SH-SY5Y (cell line): Measurements from ENCODE around the gene TRAPPC2L.

Experiments
- GATA2 ChIP-seq: IDR thresholded peaks from 2 replicates; pipeline ENCODE4 v1.6.1; 2011; ENCODE audit warnings: mild to moderate bottlenecking, low read depth, low read length
- GATA3 ChIP-seq: IDR thresholded peaks from 2 replicates; pipeline ENCODE4 v1.6.1; 2011; ENCODE audit warnings: low read depth, mild to moderate bottlenecking, low read length, moderate library complexity

TRAPPC2L gene

DNA sequence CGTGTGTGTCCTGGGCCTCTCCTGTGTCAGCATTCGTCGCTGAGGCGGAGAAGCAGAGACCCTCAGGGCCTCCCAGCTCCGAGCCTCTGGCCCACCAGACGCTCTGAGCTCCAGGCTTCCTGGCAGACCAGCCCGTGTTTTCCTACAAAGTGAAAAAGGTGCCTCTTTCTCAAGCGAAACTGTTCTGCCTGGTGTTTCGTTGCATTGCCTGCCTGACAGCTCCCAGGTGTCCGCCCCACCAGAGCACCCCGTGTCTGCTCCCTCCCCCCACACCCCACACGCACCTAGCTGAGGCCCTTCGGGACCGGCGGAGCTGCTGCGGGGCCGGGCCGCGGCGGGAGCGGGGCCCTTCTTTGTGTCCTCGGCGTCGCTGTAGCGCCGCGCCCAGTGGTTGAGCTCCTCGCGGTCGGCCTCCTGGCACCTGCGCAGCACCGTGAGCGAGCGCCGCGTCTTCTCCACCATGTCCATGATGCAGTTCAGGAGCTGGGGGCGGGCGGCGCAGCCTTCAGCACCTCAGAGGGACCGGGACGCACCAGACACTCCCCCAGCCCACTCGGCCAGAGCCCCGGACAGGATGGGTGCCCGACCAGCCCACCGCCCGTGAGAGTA is 24.2 kb downstream of the TRAPPC2L start:
- no peak for TF ChIP-seq GATA2
- TF ChIP-seq GATA3: no peak

DNA sequence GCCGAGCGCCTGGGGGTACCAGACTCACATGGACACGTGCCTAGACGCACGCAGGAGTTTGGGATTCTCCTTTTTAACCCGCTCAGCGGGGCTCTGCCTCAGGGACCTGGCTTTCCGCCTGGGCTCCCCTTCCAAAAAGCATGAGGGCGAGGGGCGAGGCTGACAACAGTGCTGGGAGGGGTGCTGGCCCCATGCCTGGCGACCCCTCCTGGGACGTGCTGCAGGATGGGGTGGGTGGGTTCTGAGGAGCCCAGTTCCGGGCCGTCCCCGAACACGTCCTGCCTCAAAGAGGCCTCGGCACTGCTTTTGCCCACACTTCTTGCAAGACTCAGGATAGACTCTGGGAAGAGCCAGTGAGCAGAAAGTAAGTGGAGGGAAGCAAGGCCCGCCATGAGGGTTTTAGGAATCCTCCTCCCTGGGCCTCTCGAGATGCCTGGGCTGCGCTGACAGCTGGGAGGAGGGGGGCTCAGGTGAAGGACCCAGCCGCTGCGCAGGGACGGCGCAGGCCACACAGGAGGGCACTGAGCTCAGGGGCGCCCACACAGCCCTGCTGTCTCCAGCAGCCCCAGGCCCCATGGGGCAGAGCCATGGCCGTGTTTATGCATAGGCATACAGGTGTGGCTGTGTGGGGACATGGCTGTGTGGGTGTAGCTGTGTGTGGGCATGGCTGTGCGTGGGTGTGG is 24.9 kb downstream of the TRAPPC2L start:
- TF ChIP-seq GATA3 (no peak), GATA2 (no peak)

DNA sequence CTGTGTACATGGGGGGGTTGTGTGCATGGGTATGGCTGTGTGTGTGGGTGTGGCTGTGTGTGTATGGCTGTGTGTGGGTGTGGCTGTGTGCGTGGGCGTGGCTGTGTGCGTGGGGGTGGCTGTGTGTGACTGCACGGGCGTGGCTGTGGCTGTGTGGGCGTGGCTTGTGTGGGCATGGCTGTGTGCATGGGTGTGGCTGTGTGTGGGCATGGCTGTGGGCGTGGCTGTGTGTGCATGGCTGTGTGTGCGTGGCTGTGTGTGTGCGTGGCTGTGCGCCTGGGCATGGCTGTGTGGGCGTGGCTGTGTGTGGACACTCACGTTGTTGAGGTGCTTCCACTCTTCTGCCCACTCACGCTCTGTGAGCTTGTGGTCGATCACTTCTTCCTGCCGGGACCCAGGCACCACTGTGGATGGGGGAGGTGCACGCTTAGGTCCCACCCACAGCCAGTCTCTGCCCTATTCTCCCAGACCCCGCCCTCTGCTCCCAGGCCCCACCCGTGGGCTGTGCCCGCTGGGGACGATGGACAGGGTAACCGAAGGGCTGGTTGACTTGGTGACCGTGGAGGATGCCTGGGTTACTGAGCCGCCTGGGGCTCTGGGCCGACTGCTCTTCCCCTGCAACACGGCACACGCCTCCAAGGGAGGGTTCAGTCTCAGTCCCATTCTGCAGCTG is 25.6 kb downstream of the TRAPPC2L start:
- no peak for TF ChIP-seq GATA2
- no peak for TF ChIP-seq GATA3

DNA sequence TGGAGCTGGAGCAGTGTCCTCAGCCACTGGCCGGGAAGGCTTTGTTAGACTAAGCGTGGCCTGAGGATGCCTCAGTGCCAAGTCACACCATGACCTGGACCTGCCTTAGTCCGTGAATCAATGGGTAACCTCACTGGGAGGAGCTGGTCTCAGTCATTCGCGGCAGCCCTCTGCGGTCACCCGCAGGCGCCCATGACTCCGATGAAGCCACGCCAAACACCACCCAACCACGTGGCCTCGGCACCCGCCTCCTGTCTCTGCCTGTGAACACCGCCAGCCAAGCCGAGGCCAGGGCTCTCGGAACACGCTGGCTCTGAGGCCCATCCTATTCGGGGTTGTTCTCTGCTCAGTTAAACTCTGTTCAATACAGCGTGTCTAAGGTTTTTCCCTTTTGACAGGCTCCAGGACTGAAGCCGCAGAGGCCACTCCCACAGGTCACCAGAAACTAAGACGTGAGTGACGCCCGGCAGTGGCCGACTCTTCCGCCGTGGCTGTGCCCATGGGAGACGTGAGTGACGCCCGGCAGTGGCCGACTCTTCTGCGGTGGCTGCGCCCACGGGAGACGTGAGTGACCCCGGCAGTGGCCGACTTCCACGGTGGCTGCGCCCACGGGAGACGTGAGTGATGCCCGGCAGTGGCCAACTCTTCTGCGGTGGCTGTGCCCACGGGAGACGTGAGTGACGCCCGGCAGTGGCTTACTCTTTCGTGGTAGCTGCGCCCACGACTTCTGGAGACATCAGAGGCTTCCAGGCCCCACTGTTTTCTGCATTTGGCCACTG is 26.4 kb downstream of the TRAPPC2L start:
- TF ChIP-seq GATA2 (no peak), GATA3 (no peak)

DNA sequence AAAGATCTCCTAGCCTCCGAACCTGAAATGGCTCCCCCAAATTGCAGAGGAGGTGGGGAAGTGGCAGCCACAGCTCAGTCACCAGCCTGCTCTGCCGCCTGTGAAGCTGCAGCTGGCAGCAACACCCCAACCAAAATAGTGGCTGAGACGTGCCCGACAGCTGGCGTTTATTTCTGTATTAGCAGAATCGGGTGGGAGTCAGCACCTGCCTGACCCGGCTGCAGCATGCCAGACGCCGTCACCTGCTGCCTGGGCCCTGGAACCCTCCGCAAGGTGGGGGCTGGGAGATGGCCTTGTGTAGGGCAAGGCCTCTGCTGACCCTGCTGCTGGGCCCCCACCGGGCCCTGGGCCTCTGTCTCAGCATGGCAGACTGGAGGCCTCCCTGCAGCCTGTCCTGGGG is 27.0 kb downstream of the TRAPPC2L start:
- TF ChIP-seq GATA2 (no peak), GATA3 (no peak)

DNA sequence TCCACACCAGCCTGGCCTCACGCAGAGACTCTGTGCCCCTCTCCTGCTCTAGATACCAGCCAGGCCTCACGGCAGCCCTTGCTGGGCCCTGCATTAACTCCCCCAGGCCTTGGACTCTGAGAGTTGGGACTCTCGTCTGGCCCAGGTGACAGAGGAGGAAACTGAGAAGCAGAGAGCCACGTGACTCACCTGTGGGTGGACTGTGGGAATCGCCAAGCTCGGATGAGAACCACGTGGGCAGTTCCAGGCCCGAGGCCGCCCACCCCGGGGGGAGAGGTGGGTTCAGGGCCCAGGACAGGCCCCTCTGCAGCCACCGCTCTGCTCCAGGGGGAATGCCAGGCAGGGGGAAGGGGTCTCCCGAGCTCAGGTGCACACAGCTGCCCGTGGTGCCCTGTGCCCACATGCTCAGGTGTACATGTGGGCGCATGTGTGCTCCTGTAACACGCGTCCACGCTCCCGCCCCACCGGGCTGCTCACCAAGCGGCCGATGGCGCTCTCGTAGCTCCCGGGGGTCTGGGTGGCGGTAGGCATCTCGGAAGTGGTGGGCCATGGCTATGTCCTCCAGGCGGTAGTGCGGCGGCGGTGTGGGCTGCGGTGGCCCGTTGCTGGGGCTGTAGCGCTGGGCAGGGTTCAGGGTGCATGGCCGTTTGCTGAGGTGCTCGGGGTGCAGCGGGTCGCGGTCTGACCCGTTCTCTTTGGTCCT is 27.8 kb downstream of the TRAPPC2L start:
- no peak for TF ChIP-seq GATA3
- TF ChIP-seq GATA2: no peak

DNA sequence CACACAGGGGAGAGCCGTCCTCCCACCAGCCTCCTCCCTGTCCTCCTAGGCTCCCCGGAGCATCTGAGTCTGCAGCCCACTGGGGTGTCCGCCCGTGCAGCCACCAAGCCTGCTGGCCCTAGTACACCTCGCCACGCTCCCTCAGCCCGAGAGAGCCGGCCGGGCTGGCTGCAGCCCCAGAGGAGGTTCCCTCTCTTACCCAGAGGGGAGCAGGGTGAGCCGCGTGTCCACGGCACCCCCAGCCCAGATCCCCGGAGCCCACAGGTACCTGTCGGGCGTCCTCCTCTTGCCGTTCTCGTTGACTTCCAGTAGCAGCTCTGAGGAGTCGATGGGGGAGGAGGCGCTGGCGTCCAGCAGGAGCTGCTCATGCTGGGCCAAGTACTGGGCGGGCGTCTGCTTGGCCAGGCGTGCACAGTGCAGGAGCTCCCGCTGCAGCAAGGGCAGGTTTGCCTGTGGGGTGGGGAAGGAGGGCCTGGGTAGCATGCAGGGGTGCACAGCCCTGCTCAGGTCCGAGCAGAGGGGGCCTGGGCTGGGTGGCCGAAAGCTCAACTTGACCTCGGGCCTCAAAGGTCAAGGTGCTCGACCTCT is 28.9 kb downstream of the TRAPPC2L start:
- TF ChIP-seq GATA3 (no peak), GATA2 (no peak)

DNA sequence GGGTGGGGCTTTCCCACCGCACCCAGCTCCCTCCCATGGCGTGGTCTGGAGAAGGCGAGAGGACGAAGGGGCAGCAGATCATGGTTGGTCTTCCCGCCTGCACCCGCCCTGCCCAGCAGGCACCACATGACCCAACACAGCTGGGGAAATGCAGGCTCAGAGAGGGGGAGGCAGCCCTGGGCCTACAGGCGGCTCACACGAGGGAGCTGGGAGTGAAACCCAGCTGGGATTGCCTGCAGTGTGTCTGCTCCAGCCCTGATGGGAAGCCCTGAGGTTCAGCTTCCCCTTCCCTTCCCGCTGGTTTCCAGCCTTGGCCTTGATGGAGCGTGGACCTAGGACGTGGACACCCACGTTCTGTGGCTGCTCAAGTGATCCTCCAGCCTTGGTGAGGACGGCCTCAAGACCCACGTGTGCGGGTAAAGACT is 29.5 kb downstream of the TRAPPC2L start:
- TF ChIP-seq GATA3 (no peak), GATA2 (no peak)

DNA sequence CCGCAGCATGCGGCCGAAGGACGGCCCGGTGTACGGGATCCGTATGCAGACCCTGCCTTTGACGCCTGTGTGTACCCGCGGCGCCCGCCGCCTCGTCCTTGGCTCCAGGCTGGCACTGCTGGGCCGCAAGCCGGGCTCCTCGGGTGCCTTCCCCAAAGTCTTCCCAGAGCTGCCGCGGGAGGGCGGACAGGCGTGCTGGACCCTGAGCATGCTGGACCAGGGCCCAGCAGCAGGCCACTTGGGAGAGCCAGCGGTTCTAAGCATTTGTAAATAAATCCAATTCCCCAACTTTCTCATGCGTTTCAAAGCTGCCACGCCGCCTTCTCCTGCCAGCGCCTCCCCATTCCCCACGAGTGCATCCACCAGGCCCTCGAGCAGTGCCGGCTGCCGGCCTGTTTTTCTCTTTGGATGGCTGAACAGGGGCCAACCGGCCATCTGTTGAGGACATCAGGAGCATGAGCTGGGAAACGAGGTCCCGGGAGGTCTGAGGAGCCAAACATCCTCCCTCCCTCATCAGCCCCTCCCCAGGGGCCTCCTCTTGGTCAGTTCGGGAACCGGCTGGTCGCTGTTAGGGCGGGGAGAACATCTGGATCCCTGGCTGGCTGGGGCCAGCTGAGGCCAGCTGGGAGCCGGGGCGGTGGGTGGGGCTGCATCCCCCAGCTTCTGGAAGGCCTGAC is 30.1 kb downstream of the TRAPPC2L start:
- TF ChIP-seq GATA2: no peak

DNA sequence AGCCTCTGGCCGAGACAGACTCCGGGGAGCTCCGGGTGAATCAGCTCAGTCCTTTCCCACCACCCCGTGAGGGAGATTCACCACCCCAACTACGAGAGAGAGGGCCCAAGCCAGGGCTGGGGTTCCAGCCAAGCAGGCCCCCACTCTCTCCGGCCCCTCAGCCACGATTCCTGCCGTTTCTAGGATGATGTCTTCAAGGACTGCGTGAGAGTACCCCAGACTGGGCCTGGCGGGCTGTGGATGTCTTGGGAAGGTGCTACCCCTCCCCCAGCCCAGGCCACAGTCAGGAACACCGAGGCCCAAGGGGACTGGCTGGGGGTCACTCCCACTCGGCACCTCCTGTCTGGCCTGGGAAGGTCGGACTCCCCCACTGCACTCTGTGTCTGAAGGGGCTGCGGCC is 31.1 kb downstream of the TRAPPC2L start:
- TF ChIP-seq GATA3: no peak
- no peak for TF ChIP-seq GATA2

DNA sequence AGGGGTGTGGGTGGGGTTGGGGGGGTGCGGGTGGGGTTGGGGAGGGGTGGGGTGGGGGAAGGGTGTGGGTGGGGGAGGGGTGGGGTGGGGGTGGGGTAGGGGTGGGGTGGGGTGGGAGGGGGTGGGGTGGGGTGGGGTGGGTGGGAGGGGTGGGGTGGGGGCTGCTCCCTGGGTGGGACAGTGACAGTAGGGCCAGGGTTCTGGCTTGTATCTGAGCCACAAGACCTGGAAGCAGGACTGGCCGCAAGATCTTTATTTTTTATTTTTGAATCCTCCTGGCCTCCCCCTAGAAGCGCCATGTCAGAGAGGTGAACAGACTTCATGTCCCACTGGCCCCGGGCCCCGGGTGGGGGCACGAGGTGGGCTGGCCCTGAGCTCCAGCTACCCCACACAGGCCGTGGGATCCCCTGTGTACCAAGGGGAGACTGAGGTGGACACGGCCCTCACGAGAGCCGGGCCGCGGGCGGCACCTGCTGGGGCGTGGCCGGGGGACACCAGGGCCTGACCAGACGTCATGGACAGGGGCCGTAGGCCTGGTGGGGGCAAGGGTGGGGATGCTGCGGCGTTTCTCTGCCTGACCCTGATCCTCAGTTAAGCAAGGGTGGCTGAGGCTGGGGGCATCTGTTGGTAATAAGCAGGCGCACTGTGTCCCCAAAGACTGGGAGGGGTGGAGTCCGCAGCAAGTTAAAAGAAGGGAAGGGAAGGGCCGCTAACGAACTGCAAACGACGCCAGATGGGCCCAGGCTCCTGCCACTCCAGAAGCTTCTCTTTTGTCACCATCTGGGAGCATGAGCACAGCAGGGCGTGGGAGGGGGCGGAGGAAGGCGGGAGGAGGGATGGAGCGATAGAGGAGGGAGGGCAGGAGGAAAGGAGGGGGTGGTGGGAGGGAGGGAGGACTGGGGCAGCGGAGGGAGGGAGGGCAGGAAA is 31.8 kb downstream of the TRAPPC2L start:
- TF ChIP-seq GATA2: no peak

DNA sequence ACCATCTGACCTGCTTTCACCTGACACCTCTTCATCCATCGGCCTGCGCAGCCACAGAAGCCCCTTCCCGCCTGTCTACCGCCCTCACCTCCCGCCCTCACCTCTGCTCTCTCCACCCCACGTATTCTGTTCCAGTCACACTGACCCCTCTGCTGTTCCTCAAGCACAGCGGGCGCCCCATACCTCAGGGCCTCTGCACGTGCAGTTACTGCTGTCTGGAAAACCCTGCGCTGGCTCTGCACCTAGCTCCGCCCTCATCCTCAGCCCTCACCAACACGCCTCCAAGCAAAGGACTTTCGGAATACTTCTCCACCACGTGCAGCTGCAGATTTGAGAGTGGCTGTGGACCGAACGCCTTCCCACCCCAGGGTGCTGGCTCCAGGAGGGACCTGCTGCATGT is 34.2 kb downstream of the TRAPPC2L start:
- TF ChIP-seq GATA3 (no peak), GATA2 (no peak)
